OCI-LY7 (cell line): Measurements from ENCODE around the gene RBM20. TPM values are rescaled to one million over a fixed set of nuclear protein-coding genes. Genes with fewer than 3 reads are reported as not detected.
"Not testable (repeated sequence)": the region's sequence is repeated elsewhere in the genome, so short reads cannot be mapped to it uniquely, and the experiment has no call there.

Source experiments
- BruUV-seq: library from RNA; stranded (reverse); fragments of 400-500 nt; replicated peaks from 2 replicates; lab custom pipeline; 2021; lab: Mats Ljungman, UMichigan
- CTCF ChIA-PET: fragments of 300-600 bp; sonication (Branson Sonifier 250); formaldehyde crosslinking; loops from one replicate; lab custom pipeline; 2022; ENCODE audit warnings: antibody characterized with exemption; ENCODE audit not compliant: unreplicated experiment; lab: Charles Lee
- POLR2A ChIA-PET: fragments of 300-600 bp; sonication (Branson Sonifier 250); formaldehyde crosslinking; loops from one replicate; lab custom pipeline; 2022; ENCODE audit warnings: antibody characterized with exemption; lab: Charles Lee
- DNase-seq: peaks from one replicate; pipeline ENCODE4 v3.0.0-alpha.2; 2015; ENCODE audit warnings: low spot score
- H2AFZ ChIP-seq: fragments of 200-600 bp; sonication (generic), shearing (Covaris generic); 2 replicates; pipeline ENCODE4 v1.6.1; 2014; ENCODE audit warnings: mild to moderate bottlenecking, antibody characterized with exemption, low read length, moderate library complexity
- H3K27ac ChIP-seq: fragments of 200-600 bp; sonication (generic); 2 replicates; pipeline ENCODE4 v1.5.1; 2014; ENCODE audit warnings: mixed run types, low read depth, mild to moderate bottlenecking, moderate library complexity, low read length, inconsistent platforms; ENCODE audit not compliant: poor library complexity, severe bottlenecking
- H3K36me3 ChIP-seq: fragments of 200-600 bp; sonication (generic); 2 replicates; pipeline ENCODE4 v1.6.1; 2014; ENCODE audit warnings: mild to moderate bottlenecking, antibody characterized with exemption, low read length, moderate library complexity, mixed read lengths; ENCODE audit not compliant: insufficient read depth
- H3K4me1 ChIP-seq: fragments of 200-600 bp; sonication (generic); 2 replicates; pipeline ENCODE4 v1.5.1; 2014; ENCODE audit warnings: mild to moderate bottlenecking, low read length; ENCODE audit not compliant: insufficient read depth, poor library complexity, severe bottlenecking
- H3K4me2 ChIP-seq: fragments of 200-600 bp; sonication (generic); 2 replicates; pipeline ENCODE4 v1.6.1; 2014; ENCODE audit warnings: mild to moderate bottlenecking, low read length
- H3K4me3 ChIP-seq: fragments of 200-600 bp; sonication (generic); 2 replicates; pipeline ENCODE4 v1.5.1; 2014; ENCODE audit warnings: mild to moderate bottlenecking, low read depth, low read length; ENCODE audit not compliant: poor library complexity, severe bottlenecking
- H3K79me2 ChIP-seq: fragments of 200-600 bp; sonication (generic); 2 replicates; pipeline ENCODE4 v1.6.1; 2016; ENCODE audit warnings: low read depth, mild to moderate bottlenecking, low read length, moderate library complexity, mixed read lengths; ENCODE audit not compliant: insufficient read depth
- H3K9me2 ChIP-seq: fragments of 200-600 bp; sonication (generic); 2 replicates; pipeline ENCODE4 v1.6.1; 2016; ENCODE audit warnings: mild to moderate bottlenecking, low read length, mixed read lengths; ENCODE audit not compliant: insufficient read depth
- H3K9me3 ChIP-seq: fragments of 200-600 bp; sonication (generic); 2 replicates; pipeline ENCODE4 v1.6.1; 2014; ENCODE audit warnings: mild to moderate bottlenecking, mixed run types, low read length, mixed read lengths
- H4K20me1 ChIP-seq: fragments of 200-600 bp; sonication (generic); 2 replicates; pipeline ENCODE4 v1.6.1; 2014; ENCODE audit warnings: mild to moderate bottlenecking, antibody characterized with exemption, low read length, moderate library complexity, mixed read lengths; ENCODE audit not compliant: insufficient read depth
- EZH2phosphoT487 ChIP-seq: fragments of 200-600 bp; sonication (generic); IDR thresholded peaks from 2 replicates; pipeline ENCODE4 v1.6.1; 2018; ENCODE audit warnings: low read depth, borderline replicate concordance, mild to moderate bottlenecking, mixed run types, antibody characterized with exemption, low read length, moderate library complexity, mixed read lengths
- intact Hi-C: fragments of 100-400 bp; cut with micrococcal nuclease; formaldehyde crosslinking; loops from one replicate; pipeline ENCODE4 v1.10.0; 2022; ENCODE audit not compliant: unreplicated experiment
- total RNA-seq, 2 experiments: library from RNA; depleted of rRNA in 1 of 2; stranded (reverse); fragments of >200 nt in 1 of 2; shearing (Covaris generic) in 1 of 2; gene quantifications; 2 replicates each; pipeline ENCODE4 v1.2.3, GENCODE V29; 2014 to 2022
- TF ChIP-seq, protein P1 (sequence below): fragments of 200-600 bp; sonication (generic); conservative IDR thresholded peaks from 2 replicates; pipeline ENCODE4 v1.5.1; 2014; ENCODE audit warnings: mild to moderate bottlenecking, antibody characterized with exemption, low read length, moderate library complexity, mixed read lengths

The RBM20 gene
- total RNA-seq, 2 experiments from 2014 or later = 0.35 to 1.0 TPM

DNA sequence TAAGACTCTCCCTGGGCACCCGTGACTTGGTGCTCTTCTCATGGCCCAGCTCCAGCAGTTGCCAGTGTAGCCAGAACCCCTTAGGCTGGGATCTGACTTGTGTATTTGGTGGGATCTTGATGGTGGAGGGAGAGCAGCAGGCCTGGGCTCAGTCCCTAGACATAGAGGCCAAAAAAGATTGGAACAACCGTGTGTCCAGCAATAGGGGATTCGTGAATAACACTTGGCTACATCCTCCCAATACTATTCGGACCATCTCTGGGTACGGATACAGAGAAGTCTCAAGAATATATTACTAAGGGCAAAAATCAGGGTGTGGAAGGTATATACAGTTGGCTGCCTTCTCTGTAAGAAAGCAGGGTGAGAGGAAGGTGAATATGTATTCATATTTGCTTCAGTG, 17.2 kb downstream of the RBM20 start:
- H3K4me2 ChIP-seq = no peak overlapping the region
- BruUV-seq = no TSS peak
- ChIA-PET CTCF (no interaction called here), POLR2A (interaction anchor here (0.7 kb wide), 1 partner anchor 49 kb away, joined by 3 read pairs; no protein-coding TSS in a partner anchor)
- H3K36me3 ChIP-seq = no peaks in the 10 kb centered on the region
- no peak overlapping the region for H3K27ac ChIP-seq
- no peaks in the 10 kb centered on the region for H3K9me2 ChIP-seq
- no peak for DNase-seq
- H3K4me3 ChIP-seq = no peak overlapping the region
- intact Hi-C loops = no loop called here
- no peaks in the 10 kb centered on the region for H3K79me2 ChIP-seq
- TF ChIP-seq, protein P1, sequence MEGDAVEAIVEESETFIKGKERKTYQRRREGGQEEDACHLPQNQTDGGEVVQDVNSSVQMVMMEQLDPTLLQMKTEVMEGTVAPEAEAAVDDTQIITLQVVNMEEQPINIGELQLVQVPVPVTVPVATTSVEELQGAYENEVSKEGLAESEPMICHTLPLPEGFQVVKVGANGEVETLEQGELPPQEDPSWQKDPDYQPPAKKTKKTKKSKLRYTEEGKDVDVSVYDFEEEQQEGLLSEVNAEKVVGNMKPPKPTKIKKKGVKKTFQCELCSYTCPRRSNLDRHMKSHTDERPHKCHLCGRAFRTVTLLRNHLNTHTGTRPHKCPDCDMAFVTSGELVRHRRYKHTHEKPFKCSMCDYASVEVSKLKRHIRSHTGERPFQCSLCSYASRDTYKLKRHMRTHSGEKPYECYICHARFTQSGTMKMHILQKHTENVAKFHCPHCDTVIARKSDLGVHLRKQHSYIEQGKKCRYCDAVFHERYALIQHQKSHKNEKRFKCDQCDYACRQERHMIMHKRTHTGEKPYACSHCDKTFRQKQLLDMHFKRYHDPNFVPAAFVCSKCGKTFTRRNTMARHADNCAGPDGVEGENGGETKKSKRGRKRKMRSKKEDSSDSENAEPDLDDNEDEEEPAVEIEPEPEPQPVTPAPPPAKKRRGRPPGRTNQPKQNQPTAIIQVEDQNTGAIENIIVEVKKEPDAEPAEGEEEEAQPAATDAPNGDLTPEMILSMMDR = no peak
- no peak for TF ChIP-seq EZH2phosphoT487
- H2AFZ ChIP-seq = no peak overlapping the region
- H3K9me3 ChIP-seq = no peaks in the 10 kb centered on the region
- no peaks in the 10 kb centered on the region for H4K20me1 ChIP-seq
- no peaks in the 10 kb centered on the region for H3K4me1 ChIP-seq

DNA sequence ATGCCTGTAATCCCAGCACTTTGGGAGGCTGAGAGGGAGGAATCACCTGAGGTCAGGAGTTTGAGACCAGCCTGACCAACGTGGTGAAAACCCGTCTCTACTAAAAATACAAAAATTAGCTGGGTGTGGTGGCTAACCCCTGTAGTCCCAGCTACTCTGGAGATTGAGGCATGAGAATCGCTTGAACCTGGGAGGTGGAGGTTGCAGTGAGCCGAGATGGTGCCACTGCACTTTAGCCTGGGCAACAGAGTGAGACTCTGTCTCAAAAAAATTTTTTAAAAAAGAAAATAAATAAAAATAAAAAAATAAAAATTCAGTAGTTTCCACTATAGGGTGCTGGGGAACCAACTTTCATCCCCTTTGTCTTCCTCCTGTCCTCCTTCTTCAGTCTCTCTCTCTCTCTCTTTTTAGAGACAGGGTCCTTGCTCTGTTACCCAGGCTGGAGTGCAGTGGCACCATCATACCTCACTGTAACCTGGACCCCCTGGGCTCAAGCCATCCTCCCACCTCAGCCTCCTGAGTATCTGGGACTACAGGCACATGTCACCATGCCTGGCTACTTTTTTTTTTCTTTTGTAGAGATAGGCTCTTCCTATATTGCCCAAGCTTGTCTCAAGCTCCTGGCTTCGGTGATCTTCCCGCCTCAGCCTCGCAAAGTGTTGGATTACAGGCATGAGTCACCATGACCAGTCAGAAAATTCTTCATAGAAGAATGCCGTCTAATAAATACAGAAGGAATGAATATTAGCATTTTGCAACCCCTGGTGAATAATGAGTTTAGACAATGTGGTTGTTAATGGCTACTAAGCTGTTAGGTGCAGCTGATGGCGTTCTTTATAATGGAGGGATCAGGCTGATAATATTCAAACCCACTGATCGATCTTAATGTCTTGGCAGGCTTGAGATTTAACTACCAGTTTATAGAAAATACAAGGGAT, 20.6 kb downstream of the RBM20 start:
- intact Hi-C loops = no loop called here
- Histone ChIP-seq H3K4me2 (no peak overlapping the region), H3K27ac (no peak overlapping the region), H3K4me3 (no peak overlapping the region), H4K20me1 (no peaks in the 10 kb centered on the region), H3K79me2 (no peaks in the 10 kb centered on the region), H2AFZ (no peak overlapping the region), H3K36me3 (no peaks in the 10 kb centered on the region), H3K9me3 (no peaks in the 10 kb centered on the region), H3K9me2 (no peaks in the 10 kb centered on the region), H3K4me1 (peaks cover 12% of the 10 kb centered on the region)
- POLR2A ChIA-PET = interaction anchor here (0.6 to 1.5 kb wide), 3 partner anchors 10 to 304 kb away, joined by 3 to 4 read pairs (median 3); no protein-coding TSS in a partner anchor
- no peak for TF ChIP-seq EZH2phosphoT487
- TF ChIP-seq, protein P1 = no peak
- CTCF ChIA-PET = interaction anchor here (1.0 kb wide), 1 partner anchor 8 kb away, joined by 4 read pairs; no protein-coding TSS in a partner anchor
- no TSS peak for BruUV-seq
- no peak for DNase-seq

DNA sequence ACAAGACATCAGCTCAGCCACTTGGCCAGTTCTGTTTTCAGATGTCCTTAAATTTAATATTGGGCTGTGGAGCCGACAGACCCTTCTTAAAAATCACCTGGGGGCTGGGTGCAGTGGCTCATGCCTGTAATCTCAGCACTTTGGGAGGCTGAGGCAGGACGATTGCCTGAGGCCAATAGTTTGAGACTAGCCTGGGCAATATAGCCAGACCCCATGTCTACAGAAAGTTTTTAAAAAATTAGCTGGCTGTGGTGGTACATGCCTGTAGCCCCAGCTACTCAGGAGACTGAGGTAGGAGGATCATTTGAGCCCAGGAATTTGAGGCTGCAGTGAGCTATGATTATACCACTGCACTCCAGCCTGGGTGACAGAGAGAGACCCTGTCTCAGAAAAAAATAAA, 22.1 kb downstream of the RBM20 start:
- H3K4me3 ChIP-seq, intact Hi-C loops, H3K27ac ChIP-seq, H3K9me3 ChIP-seq, H3K36me3 ChIP-seq, DNase-seq, BruUV-seq, H4K20me1 ChIP-seq, H3K4me2 ChIP-seq, H2AFZ ChIP-seq, H3K79me2 ChIP-seq, H3K9me2 ChIP-seq: not testable (repeated sequence)
- CTCF ChIA-PET = interaction anchor here (0.9 kb wide), 1 partner anchor 56 kb away, joined by 3 read pairs; no protein-coding TSS in a partner anchor
- H3K4me1 ChIP-seq = peaks cover 12% of the 10 kb centered on the region
- POLR2A ChIA-PET = interaction anchor here (0.7 kb wide), 1 partner anchor 427 kb away, joined by 3 read pairs; no protein-coding TSS in a partner anchor
